Ovary (tissue), 9 donors: ENCODE results near the gene KRTAP5-1. TPM values are rescaled to one million over a fixed set of nuclear protein-coding genes. Genes with fewer than 3 reads are reported as not detected.
"Not testable (repeated sequence)": the region's sequence is repeated elsewhere in the genome, so short reads cannot be mapped to it uniquely, and the experiment has no call there.

ENCODE experiments used
- DNase-seq, 5 donors: peaks; one replicate each; pipeline ENCODE4 v3.0.0-alpha.2; 2019 to 2020
- H3K27ac ChIP-seq, 2 donors: fragments of 200-600 bp; one replicate each; pipeline versions ENCODE4 v1.5.1 to v1.8.0; 2019 to 2022
- H3K27me3 ChIP-seq: fragments of 200-600 bp; one replicate; pipeline ENCODE4 v1.8.0; 2022
- H3K36me3 ChIP-seq: fragments of 200-600 bp; sonication (generic); one replicate; pipeline ENCODE4 v1.5.1; 2019
- H3K4me1 ChIP-seq: one replicate; pipeline ENCODE4 v1.8.1; 2013; ENCODE audit warnings: mild to moderate bottlenecking, moderate library complexity; ENCODE audit not compliant: insufficient read depth
- H3K4me3 ChIP-seq: fragments of 200-600 bp; sonication (generic); one replicate; pipeline ENCODE4 v1.5.1; 2017
- H3K9me3 ChIP-seq, 2 donors: fragments of 200-600 bp in 1 of 2; sonication (generic) in 1 of 2; one replicate each; pipeline versions ENCODE4 v1.5.1 to v1.8.1; 2013 to 2019; ENCODE audit warnings: mild to moderate bottlenecking in 1 of 2, moderate library complexity in 1 of 2
- CTCF ChIP-seq, 3 donors: fragments of 450-650 bp in 2 of 3; fragments of 200-600 bp in 1 of 3; IDR thresholded peaks; one replicate each; pipeline versions ENCODE4 v1.5.1 to v1.8.0; 2016 to 2022; ENCODE audit warnings: antibody characterized with exemption in 3 of 3, mild to moderate bottlenecking in 1 of 3
- EP300 ChIP-seq: sonication (generic); formaldehyde crosslinking; IDR thresholded peaks from one replicate; pipeline ENCODE4 v1.6.1; 2017; ENCODE audit warnings: antibody characterized with exemption
- POLR2A ChIP-seq: fragments of 450-650 bp; IDR thresholded peaks from one replicate; pipeline ENCODE4 v1.6.1; 2017; ENCODE audit warnings: antibody characterized with exemption, mild to moderate bottlenecking, moderate library complexity
- WGBS, 3 donors: extraction: QIAGEN DNeasy Blood & Tissue Kit in 1 of 3; methylation state at CpG; one replicate each; pipeline versions ENCODE4 v1.1.5 to v1.1.7; 2013 to 2017; 5-methylcytosine and 5-hydroxymethylcytosine counted together
- intact Hi-C, 4 donors: fragments of 100-400 bp; cut with DNase I; formaldehyde crosslinking; loops; one replicate each; pipeline versions ENCODE4 v1.11.0 to v1.15.1; 2022 to 2023
- polyA plus RNA-seq, 2 donors: library from polyadenylated mRNA; stranded (reverse); fragments of 200-250 nt in 1 of 2; fragments of 350-450 nt in 1 of 2; fragmentation: Illumina TruSeq in 1 of 2; extraction: RNeasy Lipid Tissue Mini Kit (QIAGEN cat#74804) in 1 of 2; gene quantifications; one replicate each; pipeline ENCODE4 v1.2.3, GENCODE V29; 2013 to 2014
- total RNA-seq, 7 donors: library from RNA; depleted of rRNA in 2 of 7; stranded (reverse); fragments of >200 nt in 2 of 7; fragmentation: NEBNext Ultra II Directional in 3 of 7; extraction: Animal tissue kit (Norgen Biotek cat#: 25700) in 3 of 7; gene quantifications; one replicate each; pipeline versions ENCODE4 v1.1.0 to v1.2.4, GENCODE V29; 2016 to 2023
- donor health status: DM: no; HTN: no; CAD: no; lungs with moderate emphysema.
- donor health status: DM: no; HTN: no; CAD: no.
- donor health status: Bipolar disorder and iron deficiency.
- donor health status: DM: yes; HTN: yes; CAD: no.
- donor health status: DM: no; HTN: no; CAD: no.
- donor health status: DM: yes; HTN: yes; CAD: no.

Gene KRTAP5-1
- total and polyA plus RNA-seq, 9 donors, result not detected

- Histone ChIP-seq H3K9me3 (no peaks in the 10 kb centered on the region), H3K36me3 (no peaks in the 10 kb centered on the region), H3K27me3 (no peaks in the 10 kb centered on the region), H3K4me1 (no peaks in the 10 kb centered on the region), H3K4me3 (no peak overlapping the region), H3K27ac (no peak overlapping the region)
- TF ChIP-seq POLR2A (no peak), EP300 (no peak), CTCF (IDR thresholded peaks at IDR 0.05) (no peak)
- WGBS, 3 donors, result 64 to 74% (median 67%) methylated on average over 10 of the region's 10 CpGs
- intact Hi-C loops, result no loop called here
- no peak for DNase-seq
Measured at GRCh38 chr11:1597331-1597993, 12.4 kb upstream of the KRTAP5-1 start.

- H3K4me1 ChIP-seq, DNase-seq, H3K27me3 ChIP-seq, H3K27ac ChIP-seq, H3K36me3 ChIP-seq, H3K9me3 ChIP-seq, H3K4me3 ChIP-seq, intact Hi-C loops: not testable (repeated sequence)
- 53 to 58% (median 56%) methylated on average over 19 of the region's 19 CpGs for WGBS, 3 donors
Measured at GRCh38 chr11:1596576-1597121, 11.6 kb upstream of the KRTAP5-1 start.

GRCh38 chr11:1595994-1596575 is 11.0 kb upstream of the KRTAP5-1 start:
- H3K9me3 ChIP-seq, DNase-seq, H3K27ac ChIP-seq, H3K4me1 ChIP-seq, H3K36me3 ChIP-seq, intact Hi-C loops, H3K27me3 ChIP-seq, H3K4me3 ChIP-seq: not testable (repeated sequence)
- 41 to 48% (median 44%) methylated on average over 11 of the region's 11 CpGs for WGBS, 3 donors

- WGBS, 3 donors, result 11 to 35% (median 21%) methylated on average over 9 of the region's 9 CpGs
- no peaks in the 10 kb centered on the region for H3K36me3 ChIP-seq
- no peak for TF ChIP-seq EP300
- no peak for TF ChIP-seq CTCF (IDR thresholded peaks at IDR 0.05)
- no peak for TF ChIP-seq POLR2A
- DNase-seq, result no peak
- intact Hi-C loops, result no loop called here
- no peaks in the 10 kb centered on the region for H3K27me3 ChIP-seq
- H3K4me3 ChIP-seq, result no peak overlapping the region
- no peaks in the 10 kb centered on the region for H3K9me3 ChIP-seq
- no peak overlapping the region for H3K27ac ChIP-seq
- H3K4me1 ChIP-seq, result no peaks in the 10 kb centered on the region
Measured at GRCh38 chr11:1592628-1593027, 7.5 kb upstream of the KRTAP5-1 start.

GRCh38 chr11:1589996-1590395 is 4.9 kb upstream of the KRTAP5-1 start:
- 82 to 93% (median 88%) methylated on average over 6 of the region's 6 CpGs for WGBS, 3 donors
- H3K4me1 ChIP-seq, result no peaks in the 10 kb centered on the region

GRCh38 chr11:1589191-1589963 is 4.3 kb upstream of the KRTAP5-1 start:
- WGBS, 3 donors, result 28 to 30% (median 30%) methylated on average over 8 of the region's 10 CpGs
- H3K27ac ChIP-seq, H3K36me3 ChIP-seq, DNase-seq, intact Hi-C loops, H3K4me3 ChIP-seq, H3K27me3 ChIP-seq, H3K9me3 ChIP-seq, H3K4me1 ChIP-seq: not testable (repeated sequence)

More at GRCh38 chr11:1589996-1590395, 4.9 kb upstream of the KRTAP5-1 start:
- no peaks in the 10 kb centered on the region for H3K9me3 ChIP-seq
- H3K4me3 ChIP-seq, result no peak overlapping the region
- H3K27ac ChIP-seq, result no peak overlapping the region
- intact Hi-C loops, result no loop called here
- H3K36me3 ChIP-seq, result no peaks in the 10 kb centered on the region
- TF ChIP-seq POLR2A (no peak), CTCF (IDR thresholded peaks at IDR 0.05) (no peak), EP300 (no peak)
- H3K27me3 ChIP-seq, result no peaks in the 10 kb centered on the region
- DNase-seq, result no peak
